IMR-90 (cell line): Measurements from ENCODE around the gene RET. TPM values are rescaled to one million over a fixed set of nuclear protein-coding genes. Genes with fewer than 3 reads are reported as not detected.

Experiments
- ATAC-seq: fragments of 200-7000 bp; cut with Tn5 transposase; 2 replicates; pipeline ENCODE4 v1.9.1; 2020; ENCODE audit warnings: low read depth, mild to moderate bottlenecking, moderate library complexity
- BruUV-seq: library from RNA; stranded (reverse); fragments of 400-500 nt; replicated peaks from 2 replicates; lab custom pipeline; 2021; lab: Mats Ljungman, UMichigan
- CTCF ChIA-PET: fragments of 300-600 bp; formaldehyde crosslinking; extraction: SDS; loops from one replicate; lab custom pipeline; 2021; ENCODE audit warnings: antibody characterized with exemption; lab: Yijun Ruan, JAX
- POLR2A ChIA-PET: fragments of 300-600 bp; sonication (Branson Sonifier 250); formaldehyde crosslinking; loops from one replicate; lab custom pipeline; 2022; ENCODE audit warnings: antibody characterized with exemption; ENCODE audit not compliant: unreplicated experiment; lab: Charles Lee
- DNase-seq: peaks from one replicate; pipeline ENCODE4 v3.0.0; 2013
- H2AFZ ChIP-seq: replicated peaks from 2 replicates; pipeline ENCODE3; 2013; ENCODE audit warnings: low read length, mild to moderate bottlenecking; ENCODE audit not compliant: poor library complexity
- H2AK5ac ChIP-seq: 2 replicates; pipeline ENCODE4 v1.6.1; 2013; ENCODE audit warnings: low read depth, low read length, inconsistent platforms
- H2AK9ac ChIP-seq: replicated peaks from 2 replicates; pipeline ENCODE3; 2013; ENCODE audit warnings: mild to moderate bottlenecking, low read depth, low read length, moderate library complexity; ENCODE audit not compliant: poor library complexity
- H2BK120ac ChIP-seq: 2 replicates; pipeline ENCODE4 v1.6.1; 2013; ENCODE audit warnings: low read depth, low read length, inconsistent platforms
- H2BK15ac ChIP-seq: 3 replicates; pipeline ENCODE4 v1.6.1; 2013; ENCODE audit warnings: low read depth, low read length, inconsistent platforms
- H2BK20ac ChIP-seq: 2 replicates; pipeline ENCODE4 v1.6.1; 2013; ENCODE audit warnings: low read depth, mild to moderate bottlenecking, inconsistent platforms, low read length, moderate library complexity
- H2BK5ac ChIP-seq: 2 replicates; pipeline ENCODE4 v1.6.1; 2013; ENCODE audit warnings: mild to moderate bottlenecking, low read depth, low read length, inconsistent platforms; ENCODE audit not compliant: poor library complexity, severe bottlenecking
- H3K14ac ChIP-seq: replicated peaks from 2 replicates; pipeline ENCODE4 v1.6.1; 2013; ENCODE audit warnings: low read depth, low read length, inconsistent platforms
- H3K18ac ChIP-seq: 2 replicates; pipeline ENCODE4 v1.6.1; 2013; ENCODE audit warnings: low read depth, low read length, control low read depth
- H3K23ac ChIP-seq: 2 replicates; pipeline ENCODE4 v1.6.1; 2013; ENCODE audit warnings: low read depth, low read length, inconsistent platforms
- H3K27ac ChIP-seq: 2 replicates; pipeline ENCODE4 v1.5.1; 2013; ENCODE audit warnings: mild to moderate bottlenecking, control low read depth, low read length; ENCODE audit not compliant: insufficient read depth
- H3K27me3 ChIP-seq: 2 replicates; pipeline ENCODE4 v1.6.1; 2013; ENCODE audit warnings: low read length; ENCODE audit not compliant: control insufficient read depth, insufficient read depth
- H3K36me3 ChIP-seq: 2 replicates; pipeline ENCODE4 v1.6.1; 2013; ENCODE audit warnings: low read length, mixed read lengths; ENCODE audit not compliant: control insufficient read depth, insufficient read depth
- H3K4ac ChIP-seq: 2 replicates; pipeline ENCODE4 v1.6.1; 2013; ENCODE audit warnings: low read depth, low read length, inconsistent platforms
- H3K4me1 ChIP-seq: 2 replicates; pipeline ENCODE4 v1.6.1; 2013; ENCODE audit warnings: low read length, mixed read lengths; ENCODE audit not compliant: control insufficient read depth, insufficient read depth
- H3K4me2 ChIP-seq: 2 replicates; pipeline ENCODE4 v1.6.1; 2013; ENCODE audit warnings: low read depth, mild to moderate bottlenecking, control low read depth, low read length, moderate library complexity
- H3K4me3 ChIP-seq: 2 replicates; pipeline ENCODE4 v1.5.1; 2013; ENCODE audit warnings: low read depth, mild to moderate bottlenecking, control low read depth, low read length, moderate library complexity; ENCODE audit not compliant: insufficient read depth
- H3K56ac ChIP-seq: 2 replicates; pipeline ENCODE4 v1.6.1; 2013; ENCODE audit warnings: low read length, inconsistent platforms; ENCODE audit not compliant: insufficient read depth; ENCODE audit errors: extremely low read depth
- H3K79me1 ChIP-seq, 2 experiments: 2 replicates each; pipeline ENCODE4 v1.6.1; 2013; ENCODE audit warnings: low read length in 2 of 2, inconsistent platforms in 1 of 2, low read depth in 1 of 2
- H3K9ac ChIP-seq: 2 replicates; pipeline ENCODE4 v1.6.1; 2013; ENCODE audit warnings: low read depth, low read length, control low read depth
- H3K9me1 ChIP-seq: 2 replicates; pipeline ENCODE4 v1.6.1; 2013; ENCODE audit warnings: low read length, inconsistent platforms; ENCODE audit not compliant: insufficient read depth
- H3K9me3 ChIP-seq: 2 replicates; pipeline ENCODE4 v1.6.1; 2013; ENCODE audit warnings: low read length; ENCODE audit not compliant: control insufficient read depth, insufficient read depth
- H4K20me1 ChIP-seq: 2 replicates; pipeline ENCODE4 v1.6.1; 2013; ENCODE audit warnings: low read length, inconsistent platforms; ENCODE audit not compliant: insufficient read depth
- H4K5ac ChIP-seq: 2 replicates; pipeline ENCODE4 v1.6.1; 2013; ENCODE audit warnings: mild to moderate bottlenecking, low read depth, low read length, control low read depth
- H4K8ac ChIP-seq, 2 experiments: 2 replicates each; pipeline ENCODE4 v1.6.1; 2013; ENCODE audit warnings: low read depth in 2 of 2, low read length in 2 of 2, control low read depth in 1 of 2, inconsistent platforms in 1 of 2
- H4K91ac ChIP-seq: 2 replicates; pipeline ENCODE4 v1.6.1; 2013; ENCODE audit warnings: low read depth, low read length, inconsistent platforms; ENCODE audit not compliant: insufficient read depth
- BHLHE40 ChIP-seq: fragments of 150-350 bp; IDR thresholded peaks from 2 replicates; pipeline ENCODE4 v1.6.1; 2016; ENCODE audit warnings: mild to moderate bottlenecking, low read depth, low read length
- CEBPB ChIP-seq: IDR thresholded peaks from 2 replicates; pipeline ENCODE4 v1.6.1; 2012; ENCODE audit warnings: low read depth, low read length, improper control_type of control experiment
- CHD1 ChIP-seq: IDR thresholded peaks from 2 replicates; pipeline ENCODE4 v1.6.1; 2012; ENCODE audit warnings: low read depth, low read length, improper control_type of control experiment
- ELK1 ChIP-seq: fragments of 150-350 bp; IDR thresholded peaks from 2 replicates; pipeline ENCODE4 v1.6.1; 2016; ENCODE audit warnings: low read depth, mild to moderate bottlenecking, low read length, moderate library complexity, borderline replicate concordance
- MAFK ChIP-seq: IDR thresholded peaks from 2 replicates; pipeline ENCODE4 v1.6.1; 2012; ENCODE audit warnings: low read depth, low read length, improper control_type of control experiment
- MXI1 ChIP-seq: IDR thresholded peaks from 2 replicates; pipeline ENCODE4 v1.6.1; 2012; ENCODE audit warnings: low read depth, mild to moderate bottlenecking, low read length, moderate library complexity, borderline replicate concordance
- POLR2A ChIP-seq: IDR thresholded peaks from 2 replicates; pipeline ENCODE4 v1.6.1; 2012; ENCODE audit warnings: mild to moderate bottlenecking, low read depth, low read length
- RAD21 ChIP-seq: IDR thresholded peaks from 2 replicates; pipeline ENCODE4 v1.6.1; 2012; ENCODE audit warnings: low read length, improper control_type of control experiment
- RCOR1 ChIP-seq: IDR thresholded peaks from 2 replicates; pipeline ENCODE4 v1.6.1; 2012; ENCODE audit warnings: mild to moderate bottlenecking, low read length, improper control_type of control experiment; ENCODE audit not compliant: insufficient replicate concordance
- RFX5 ChIP-seq: IDR thresholded peaks from 2 replicates; pipeline ENCODE4 v1.8.0; 2012; ENCODE audit warnings: low read depth, mild to moderate bottlenecking, low read length, moderate library complexity
- SMC3 ChIP-seq: fragments of 150-350 bp; IDR thresholded peaks from 2 replicates; pipeline ENCODE4 v1.6.1; 2016; ENCODE audit warnings: low read depth, mild to moderate bottlenecking, antibody characterized with exemption, low read length, moderate library complexity
- WGBS, 2 experiments: methylation state at CpG; one replicate each; pipeline versions ENCODE4 v1.1.5 to v1.1.7; 2013; ENCODE audit warnings: missing lambda C conversion rate in 2 of 2; ENCODE audit not compliant: insufficient read length in 1 of 2; ENCODE audit errors: extremely low coverage in 2 of 2; 5-methylcytosine and 5-hydroxymethylcytosine counted together
- dilution Hi-C: fragments of 300-500 bp; cut with HindIII; formaldehyde crosslinking; loops from one replicate; pipeline ENCODE4 v1.14.3; 2018; ENCODE audit warnings: low sequenced_read_pairs; ENCODE audit not compliant: unreplicated experiment
- in situ Hi-C: fragments of 300-500 bp; cut with MboI; formaldehyde crosslinking; loops from 3 replicates; pipeline ENCODE4 v1.14.3; 2019; ENCODE audit warnings: low sequenced_read_pairs, inconsistent platforms, mixed read lengths
- intact Hi-C: fragments of 100-400 bp; cut with micrococcal nuclease; formaldehyde crosslinking; loops from 2 replicates; pipeline ENCODE4 v1.10.0; 2022
- polyA plus RNA-seq, 3 experiments: library from polyadenylated mRNA; depleted of rRNA; stranded (reverse); fragments of >200 nt; gene quantifications; 2 replicates each; pipeline ENCODE4 v1.2.3, GENCODE V29; 2012; ENCODE audit warnings: low replicate concordance in 1 of 3
- total RNA-seq: library from RNA; depleted of rRNA; stranded (reverse); fragments of >200 nt; gene quantifications from 2 replicates; pipeline ENCODE4 v1.2.3, GENCODE V29; 2012
- TF ChIP-seq, protein P1 (sequence below): conservative IDR thresholded peaks from 2 replicates; pipeline ENCODE4 v1.5.1; 2012; ENCODE audit warnings: mild to moderate bottlenecking, low read depth, low read length, improper control_type of control experiment
- TF ChIP-seq, protein P2 (sequence below): fragments of 150-350 bp; IDR thresholded peaks from 2 replicates; pipeline ENCODE4 v1.6.1; 2017; ENCODE audit warnings: mild to moderate bottlenecking, antibody characterized with exemption, low read length, low read depth

RET gene
- total and polyA plus RNA-seq, 2 of the 4 experiments (the other 2 are of a cell fraction), result 0.10 to 0.18 TPM

- Histone ChIP-seq H3K27ac (no peak overlapping the region), H3K36me3 (no peaks in the 10 kb centered on the region), H3K4me1 (no peaks in the 10 kb centered on the region), H3K27me3 (peaks cover 12% of the 10 kb centered on the region), H3K56ac (no peak overlapping the region), H4K5ac (no peak overlapping the region), H4K8ac (no peak overlapping the region), H2AK5ac (no peak overlapping the region), H3K23ac (no peak overlapping the region), H3K9ac (no peak overlapping the region), H3K79me1 (no peaks in the 10 kb centered on the region), H3K9me3 (no peaks in the 10 kb centered on the region), H3K14ac (no peak overlapping the region), H2BK20ac (no peak overlapping the region), H2AFZ (no peak overlapping the region), H4K20me1 (no peaks in the 10 kb centered on the region), H2BK15ac (no peak overlapping the region), H3K4me3 (no peak overlapping the region), H3K4ac (no peak overlapping the region), H2BK5ac (no peak overlapping the region), H3K18ac (no peak overlapping the region), H3K4me2 (no peak overlapping the region), H2AK9ac (no peak overlapping the region), H2BK120ac (no peak overlapping the region), H3K9me1 (no peaks in the 10 kb centered on the region), H4K91ac (no peak overlapping the region)
- intact Hi-C loops (no loop called here), in situ Hi-C loops (loop anchor here (25.0 kb wide), 1 partner anchor 168 kb away; no protein-coding TSS in a partner anchor), dilution Hi-C loops (no loop called here)
- ChIA-PET CTCF (interaction anchor here (1.1 kb wide), 1 partner anchor 22 kb away, joined by 3 read pairs; no protein-coding TSS in a partner anchor), POLR2A (no interaction called here)
- WGBS, 2 experiments, result 20% methylated on average over 1 of the region's 3 CpGs; no CpG with 5 or more reads in 1 of the 2 experiments
- DNase-seq (no peak), ATAC-seq (no peak)
- TF ChIP-seq, protein P1, sequence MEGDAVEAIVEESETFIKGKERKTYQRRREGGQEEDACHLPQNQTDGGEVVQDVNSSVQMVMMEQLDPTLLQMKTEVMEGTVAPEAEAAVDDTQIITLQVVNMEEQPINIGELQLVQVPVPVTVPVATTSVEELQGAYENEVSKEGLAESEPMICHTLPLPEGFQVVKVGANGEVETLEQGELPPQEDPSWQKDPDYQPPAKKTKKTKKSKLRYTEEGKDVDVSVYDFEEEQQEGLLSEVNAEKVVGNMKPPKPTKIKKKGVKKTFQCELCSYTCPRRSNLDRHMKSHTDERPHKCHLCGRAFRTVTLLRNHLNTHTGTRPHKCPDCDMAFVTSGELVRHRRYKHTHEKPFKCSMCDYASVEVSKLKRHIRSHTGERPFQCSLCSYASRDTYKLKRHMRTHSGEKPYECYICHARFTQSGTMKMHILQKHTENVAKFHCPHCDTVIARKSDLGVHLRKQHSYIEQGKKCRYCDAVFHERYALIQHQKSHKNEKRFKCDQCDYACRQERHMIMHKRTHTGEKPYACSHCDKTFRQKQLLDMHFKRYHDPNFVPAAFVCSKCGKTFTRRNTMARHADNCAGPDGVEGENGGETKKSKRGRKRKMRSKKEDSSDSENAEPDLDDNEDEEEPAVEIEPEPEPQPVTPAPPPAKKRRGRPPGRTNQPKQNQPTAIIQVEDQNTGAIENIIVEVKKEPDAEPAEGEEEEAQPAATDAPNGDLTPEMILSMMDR, result no peak
- no peak for TF ChIP-seq BHLHE40
- no peak for TF ChIP-seq MAFK
- TF ChIP-seq, protein P2, sequence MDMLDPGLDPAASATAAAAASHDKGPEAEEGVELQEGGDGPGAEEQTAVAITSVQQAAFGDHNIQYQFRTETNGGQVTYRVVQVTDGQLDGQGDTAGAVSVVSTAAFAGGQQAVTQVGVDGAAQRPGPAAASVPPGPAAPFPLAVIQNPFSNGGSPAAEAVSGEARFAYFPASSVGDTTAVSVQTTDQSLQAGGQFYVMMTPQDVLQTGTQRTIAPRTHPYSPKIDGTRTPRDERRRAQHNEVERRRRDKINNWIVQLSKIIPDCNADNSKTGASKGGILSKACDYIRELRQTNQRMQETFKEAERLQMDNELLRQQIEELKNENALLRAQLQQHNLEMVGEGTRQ, result no peak
- no peak for TF ChIP-seq RAD21
- no peak for TF ChIP-seq MXI1
- TF ChIP-seq CEBPB, result no peak
- no peak for TF ChIP-seq POLR2A
- no peak for TF ChIP-seq SMC3
- TF ChIP-seq CHD1, result no peak
- TF ChIP-seq ELK1, result no peak
- no peak for TF ChIP-seq RCOR1
- no peak for TF ChIP-seq RFX5
- no TSS peak for BruUV-seq
Observed at GRCh38 chr10:43055217-43055616, 21.7 kb upstream of the RET start.
